Spinal cord (tissue), 10 donors: ENCODE measurements around the gene HOXC9. TPM values are rescaled to one million over a fixed set of nuclear protein-coding genes. Genes with fewer than 3 reads are reported as not detected.

Experiments
- DNase-seq, 6 donors: peaks; one replicate each; pipeline versions ENCODE4 v3.0.0 to v3.0.0-alpha.2; 2013 to 2015; ENCODE audit warnings: low spot score in 6 of 6, low read depth in 4 of 6
- H3K27ac ChIP-seq: one replicate; pipeline ENCODE4 v1.5.1; 2013; ENCODE audit warnings: low read depth, low read length, control low read depth
- H3K27me3 ChIP-seq: one replicate; pipeline ENCODE4 v1.6.1; 2013; ENCODE audit warnings: low read length; ENCODE audit not compliant: control insufficient read depth, insufficient read depth
- H3K36me3 ChIP-seq: one replicate; pipeline ENCODE4 v1.6.1; 2013; ENCODE audit warnings: low read length; ENCODE audit not compliant: control insufficient read depth, insufficient read depth
- H3K4me1 ChIP-seq: one replicate; pipeline ENCODE4 v1.6.1; 2013; ENCODE audit warnings: low read length; ENCODE audit not compliant: control insufficient read depth, insufficient read depth
- H3K4me3 ChIP-seq: one replicate; pipeline ENCODE4 v1.5.1; 2013; ENCODE audit warnings: low read depth, low read length, control low read depth
- H3K9me3 ChIP-seq: one replicate; pipeline ENCODE4 v1.6.1; 2013; ENCODE audit warnings: low read length; ENCODE audit not compliant: control insufficient read depth, insufficient read depth
- WGBS: methylation state at CpG from one replicate; pipeline ENCODE4 v1.1.5; 2013; ENCODE audit warnings: missing lambda C conversion rate; ENCODE audit not compliant: insufficient coverage; 5-methylcytosine and 5-hydroxymethylcytosine counted together
- polyA plus RNA-seq, 2 donors: library from polyadenylated mRNA; unstranded; fragments of 120-200 nt; gene quantifications; one replicate each; pipeline ENCODE4 v1.2.1, GENCODE V29; 2013; ENCODE audit not compliant: insufficient read length in 2 of 2
- total RNA-seq, 2 donors: library from RNA; depleted of rRNA in 1 of 2; stranded (reverse); fragments of 120-200 nt in 1 of 2; fragments of >200 nt in 1 of 2; gene quantifications; one replicate each; pipeline versions ENCODE4 v1.2.3 to v1.2.4, GENCODE V29; 2013 to 2014
- donor health status: healthy.

The HOXC9 gene
- total and polyA plus RNA-seq, 4 donors = 1.6 to 17.9 (median 11.3) TPM

DNA sequence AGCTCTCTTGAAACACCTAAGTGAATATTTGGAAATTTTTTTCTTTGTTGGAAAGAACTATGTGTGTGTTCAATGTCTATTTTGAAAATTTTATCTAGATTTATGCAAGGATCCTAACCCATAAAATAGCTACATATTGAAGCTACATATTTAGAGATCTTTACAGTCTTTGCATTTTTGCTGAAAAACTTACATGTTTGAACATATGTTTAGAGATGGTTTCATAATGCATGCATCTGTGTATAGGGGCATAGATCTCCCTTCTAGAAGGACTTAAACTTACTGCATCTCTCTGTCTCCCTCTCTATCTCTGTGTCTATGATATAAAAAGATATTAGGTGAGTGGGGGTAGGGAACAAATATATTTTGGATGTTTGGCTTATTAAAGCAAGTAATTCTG, 45.4 kb downstream of the HOXC9 start:
- Histone ChIP-seq H3K4me1 (peaks cover 57% of the 10 kb centered on the region), H3K27me3 (peaks cover 6% of the 10 kb centered on the region), H3K36me3 (peaks cover 9% of the 10 kb centered on the region), H3K27ac (peak overlapping the region; percentile 85), H3K9me3 (no peaks in the 10 kb centered on the region), H3K4me3 (no peak overlapping the region)
- DNase-seq = peak in 1 of 6 donors; percentile 51

DNA sequence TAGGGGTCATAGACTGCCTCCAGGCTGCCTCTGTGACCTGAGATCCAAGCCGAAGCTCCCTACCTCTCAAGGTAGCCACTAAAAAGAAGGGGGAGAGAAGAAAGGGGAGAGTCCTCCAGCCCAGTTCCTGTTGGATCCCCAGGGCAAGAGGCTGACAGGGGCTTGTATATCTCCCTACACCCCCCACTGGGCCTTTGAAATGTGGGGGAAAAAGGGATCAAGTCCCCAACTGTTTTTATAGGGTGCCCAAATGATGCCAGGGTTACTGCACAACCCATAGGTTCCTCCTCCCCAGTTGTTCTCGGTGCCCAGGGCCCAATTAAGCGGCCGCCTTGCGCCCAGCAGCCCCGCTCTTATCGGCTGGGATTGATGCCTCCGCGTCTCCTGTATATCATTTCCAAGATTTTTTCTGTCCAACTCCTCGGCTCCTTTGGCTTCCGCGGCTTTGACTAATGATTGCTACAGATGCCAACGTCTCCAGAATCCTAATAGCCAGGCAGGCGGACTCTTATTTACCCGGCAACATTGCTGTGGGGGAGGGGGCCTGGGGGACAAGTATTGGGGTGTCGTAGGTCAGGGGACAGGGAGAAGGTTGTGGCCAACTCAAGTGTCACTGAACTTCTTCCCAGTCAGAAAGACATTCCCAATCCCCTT, 46.0 kb downstream of the HOXC9 start:
- 32% methylated on average over 11 of the region's 16 CpGs for WGBS
- Histone ChIP-seq H3K27ac (peak overlapping the region; percentile 85), H3K36me3 (peaks cover 9% of the 10 kb centered on the region), H3K4me1 (peaks cover 60% of the 10 kb centered on the region), H3K4me3 (peak overlapping the region; percentile 22), H3K27me3 (peaks cover 8% of the 10 kb centered on the region), H3K9me3 (no peaks in the 10 kb centered on the region)
- peak in 1 of 6 donors; percentile 87 for DNase-seq

DNA sequence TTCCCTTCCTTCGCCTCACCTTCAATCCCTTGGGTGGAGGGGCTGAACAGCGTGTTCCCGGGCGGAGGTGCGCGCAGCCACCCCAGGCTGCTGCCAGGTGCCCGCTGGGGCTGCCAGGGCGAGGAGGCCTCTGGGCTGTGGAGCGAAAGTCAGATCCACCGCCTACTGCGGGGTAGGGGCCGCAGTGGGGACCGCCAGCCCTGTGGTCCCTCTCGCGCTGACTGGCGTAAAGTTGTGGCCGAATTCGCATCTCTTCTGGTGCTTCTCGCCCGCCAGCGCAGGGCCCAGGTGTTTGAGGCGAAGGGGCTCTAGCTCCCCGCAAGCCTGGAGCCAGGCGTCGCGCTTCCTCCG, 46.8 kb downstream of the HOXC9 start:
- peak in 1 of 6 donors; percentile 68 for DNase-seq
- peak overlapping the region; percentile 22 for H3K4me3 ChIP-seq
- H3K9me3 ChIP-seq = no peaks in the 10 kb centered on the region
- peak overlapping the region; percentile 85 for H3K27ac ChIP-seq
- H3K4me1 ChIP-seq = peaks cover 64% of the 10 kb centered on the region
- 28% methylated on average over 27 of the region's 27 CpGs for WGBS
- H3K27me3 ChIP-seq = peaks cover 8% of the 10 kb centered on the region
- H3K36me3 ChIP-seq = peaks cover 9% of the 10 kb centered on the region

DNA sequence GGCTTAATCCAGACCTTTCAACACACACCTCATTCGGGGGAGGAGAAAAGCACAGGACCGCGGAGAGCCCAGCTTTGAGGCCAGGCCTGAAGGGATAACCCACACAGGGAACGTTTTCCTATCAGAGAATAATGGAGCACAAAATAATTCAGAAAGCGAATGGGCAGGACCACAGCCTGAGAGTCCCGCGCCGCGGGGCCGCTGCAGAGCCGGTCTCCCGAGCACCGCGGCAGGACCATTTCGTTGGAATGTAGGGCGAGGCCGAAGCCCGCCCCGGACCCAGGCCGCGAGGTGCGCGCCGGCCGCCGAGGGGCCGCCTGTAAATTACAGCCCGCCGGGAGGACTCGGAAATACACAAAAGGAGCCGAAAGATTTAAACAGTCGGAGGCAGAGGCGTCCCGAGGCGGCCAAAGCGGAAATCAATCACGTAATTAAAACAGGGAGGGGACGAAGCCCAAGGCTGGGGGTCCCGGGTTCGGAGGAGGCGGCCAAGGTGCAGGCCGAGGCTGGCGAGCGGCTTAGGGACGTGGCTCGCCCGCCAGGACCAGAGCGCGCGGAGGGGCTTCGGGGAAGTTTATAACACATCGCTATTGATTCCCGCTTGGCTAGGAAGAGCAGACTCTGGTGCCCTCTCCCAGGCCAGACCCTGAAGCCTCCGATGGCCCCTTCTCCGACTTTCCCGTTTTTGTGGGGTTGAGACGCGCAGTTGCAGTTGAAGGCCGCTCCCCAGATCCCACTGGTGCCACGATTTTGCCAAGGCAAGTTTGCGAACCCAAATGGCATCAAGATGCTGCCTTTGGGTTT, 47.4 kb downstream of the HOXC9 start:
- peaks cover 8% of the 10 kb centered on the region for H3K27me3 ChIP-seq

DNA sequence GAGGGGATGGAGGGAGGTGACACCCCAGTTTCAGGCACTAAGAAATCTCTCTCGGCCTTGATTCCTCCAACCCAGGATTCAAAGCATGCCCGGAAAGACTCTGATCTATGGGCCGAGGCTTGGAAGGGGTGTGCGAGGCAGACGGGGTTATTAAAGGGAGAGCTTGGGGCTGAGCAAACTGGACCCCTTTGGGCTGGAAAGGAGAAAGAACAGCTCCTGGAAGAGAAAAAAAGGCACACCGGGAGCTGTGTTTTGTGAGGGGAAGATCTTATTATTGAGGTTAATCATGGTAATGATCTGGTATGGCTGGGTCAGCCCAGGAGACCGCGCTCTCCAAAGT, 48.0 kb downstream of the HOXC9 start:
- H3K4me1 ChIP-seq = peaks cover 70% of the 10 kb centered on the region
- peak overlapping the region; percentile 96 for H3K27ac ChIP-seq
- H3K4me3 ChIP-seq = peak overlapping the region; percentile 22
- H3K9me3 ChIP-seq = no peaks in the 10 kb centered on the region
- H3K27me3 ChIP-seq = peaks cover 8% of the 10 kb centered on the region
- H3K36me3 ChIP-seq = peaks cover 9% of the 10 kb centered on the region
- WGBS = 38% methylated on average over 5 of the region's 8 CpGs
- no peak for DNase-seq

More for the DNA sequence above, 47.4 kb downstream of the HOXC9 start:
- H3K4me3 ChIP-seq = peak overlapping the region; percentile 22
- peaks cover 70% of the 10 kb centered on the region for H3K4me1 ChIP-seq
- 23% methylated on average over 61 of the region's 61 CpGs for WGBS
- H3K27ac ChIP-seq = peak overlapping the region; percentile 96
- DNase-seq = peak in 1 of 6 donors; percentile 76
- no peaks in the 10 kb centered on the region for H3K9me3 ChIP-seq
- H3K36me3 ChIP-seq = peaks cover 9% of the 10 kb centered on the region

DNA sequence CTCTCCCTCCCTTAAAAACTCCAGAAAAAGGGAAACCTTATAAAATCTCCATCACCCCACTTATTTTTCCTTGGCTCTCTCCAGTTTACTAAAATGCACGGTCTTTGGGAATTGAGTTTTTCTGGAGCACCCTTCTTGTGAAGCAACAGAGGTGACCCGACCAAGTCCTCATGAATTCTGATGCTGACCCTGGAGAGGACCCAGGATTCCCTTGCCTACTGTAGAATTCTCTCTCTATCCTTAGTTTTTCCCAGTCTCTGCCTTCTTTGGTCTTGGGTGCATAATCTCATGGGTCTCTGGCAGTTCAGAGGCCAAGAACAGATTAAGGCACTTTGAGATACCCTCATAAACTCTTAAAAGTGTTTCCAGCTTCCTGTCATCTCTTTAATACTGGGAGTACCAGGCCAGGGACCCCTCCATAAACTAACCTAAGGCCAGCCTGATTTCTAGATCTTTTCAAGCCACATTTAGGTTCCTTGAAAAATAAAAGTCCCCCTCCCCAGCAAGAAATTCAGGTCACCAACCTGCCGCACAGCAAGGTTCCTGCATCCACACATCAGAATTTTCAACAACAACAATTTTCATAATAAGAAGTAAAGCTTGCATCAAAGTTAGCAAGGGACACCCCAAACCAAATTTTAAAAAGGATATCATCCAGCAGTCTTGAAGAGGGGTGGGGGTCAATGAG, 48.6 kb downstream of the HOXC9 start:
- Histone ChIP-seq H3K4me1 (peaks cover 70% of the 10 kb centered on the region), H3K27ac (peak overlapping the region; percentile 96), H3K36me3 (peaks cover 13% of the 10 kb centered on the region), H3K4me3 (no peak overlapping the region), H3K27me3 (peaks cover 8% of the 10 kb centered on the region), H3K9me3 (no peaks in the 10 kb centered on the region)
- WGBS = 46% methylated on average over 2 of the region's 3 CpGs
- peak in 1 of 6 donors; percentile 57 for DNase-seq

DNA sequence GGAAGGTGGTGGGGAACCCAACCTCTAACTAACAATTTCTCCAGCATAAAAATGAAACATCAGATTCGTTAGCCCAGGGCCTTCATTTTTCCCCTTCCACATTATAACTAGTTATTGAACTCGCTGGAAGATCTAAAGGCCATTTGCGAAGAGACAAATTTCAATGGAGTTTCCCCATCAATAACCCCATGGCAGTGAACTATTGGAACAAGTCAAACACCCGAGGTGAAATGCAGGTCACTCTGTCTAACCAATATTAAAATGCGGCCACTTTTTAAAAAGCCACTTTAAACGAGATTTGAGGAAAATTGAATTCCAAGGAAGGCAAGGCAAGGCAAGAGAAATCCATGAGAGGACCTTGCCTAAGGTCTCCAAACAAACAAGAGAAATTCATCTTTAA, 49.1 kb downstream of the HOXC9 start:
- Histone ChIP-seq H3K4me1 (peaks cover 70% of the 10 kb centered on the region), H3K27me3 (peaks cover 8% of the 10 kb centered on the region), H3K4me3 (no peak overlapping the region), H3K36me3 (peaks cover 16% of the 10 kb centered on the region), H3K27ac (peak overlapping the region; percentile 96), H3K9me3 (no peaks in the 10 kb centered on the region)
- peak in 1 of 6 donors; percentile 81 for DNase-seq
- WGBS = 100% methylated on average over 2 of the region's 6 CpGs

DNA sequence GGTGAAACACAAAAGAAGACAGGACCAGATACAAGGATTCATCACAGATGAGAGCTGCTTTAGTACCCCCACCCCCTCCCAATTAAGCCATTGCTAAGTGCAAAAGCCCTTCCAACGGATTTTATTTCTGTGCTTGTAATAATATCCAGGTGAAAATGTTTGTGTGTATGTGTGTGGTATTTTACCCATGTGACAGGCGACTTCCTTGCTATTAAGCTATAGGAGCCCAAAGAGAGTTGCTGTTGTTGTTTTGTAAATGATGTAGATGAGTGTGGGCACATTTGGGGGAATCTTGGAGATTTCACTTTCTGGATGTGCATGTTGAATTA, 50.5 kb downstream of the HOXC9 start:
- 50% methylated on average over 1 of the region's 2 CpGs for whole genome bisulfite sequencing
- Histone ChIP-seq H3K4me3 (peak overlapping the region; percentile 18), H3K4me1 (peaks cover 70% of the 10 kb centered on the region), H3K36me3 (peaks cover 19% of the 10 kb centered on the region), H3K27me3 (peaks cover 8% of the 10 kb centered on the region), H3K9me3 (no peaks in the 10 kb centered on the region), H3K27ac (peak overlapping the region; percentile 96)
- DNase-seq = peak in 1 of 6 donors; percentile 72

DNA sequence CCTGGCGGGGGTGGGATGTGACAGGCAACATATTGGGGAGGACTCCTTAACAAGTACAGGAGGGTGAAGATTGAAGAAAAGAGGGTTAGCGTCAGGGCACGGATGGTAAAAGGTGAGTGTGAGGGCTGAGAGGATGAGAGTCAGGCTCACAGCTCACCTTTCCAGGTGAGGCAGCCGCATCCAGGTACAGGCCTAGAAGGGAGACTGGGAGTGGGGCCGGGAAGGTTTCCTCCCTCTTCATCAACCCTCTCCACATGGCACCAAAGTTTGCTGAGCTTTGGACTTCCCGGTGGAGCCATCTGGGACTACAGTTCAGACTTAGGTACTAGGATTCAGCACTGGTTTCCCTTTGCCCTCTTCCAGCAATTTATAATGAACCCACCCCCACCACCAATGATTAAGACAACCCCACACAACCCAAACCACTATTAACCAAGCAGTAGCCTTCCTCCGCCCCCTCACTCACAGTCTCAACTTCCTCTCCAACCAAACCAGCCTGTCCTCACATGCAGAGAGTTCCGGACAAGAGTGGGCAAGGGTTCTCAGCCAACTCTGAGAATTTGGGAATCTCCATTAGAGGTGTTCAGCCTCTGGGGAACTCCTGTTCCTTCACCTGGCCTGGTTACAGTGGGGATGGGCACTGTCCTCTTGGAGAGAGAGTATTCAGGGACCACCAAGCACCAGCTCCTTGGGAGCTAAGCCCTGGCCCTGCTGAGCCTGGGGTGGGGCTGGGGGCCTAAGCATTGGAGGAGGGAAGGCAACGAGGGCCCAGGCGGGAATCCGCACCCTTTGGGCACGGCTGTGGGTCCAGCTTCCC, 51.3 kb downstream of the HOXC9 start:
- Histone ChIP-seq H3K27me3 (peaks cover 2% of the 10 kb centered on the region), H3K36me3 (peaks cover 19% of the 10 kb centered on the region), H3K4me1 (peaks cover 63% of the 10 kb centered on the region), H3K27ac (peak overlapping the region; percentile 96), H3K9me3 (no peaks in the 10 kb centered on the region), H3K4me3 (no peak overlapping the region)
- WGBS = 61% methylated on average over 6 of the region's 12 CpGs
- DNase-seq = peak in 1 of 6 donors; percentile 57
